H9 (cell line): ENCODE data around the gene LIPE. TPM values are rescaled to one million over a fixed set of nuclear protein-coding genes. Genes with fewer than 3 reads are reported as not detected.
A peak's percentile ranks its signal among the peaks of the same experiment; 100 is the strongest.

Experiments
- DNase-seq: peaks from one replicate; pipeline ENCODE4 v3.0.0-alpha.2; 2017
- H2AFZ ChIP-seq: one replicate; pipeline ENCODE4 v1.6.1; 2013; ENCODE audit warnings: mild to moderate bottlenecking, low read length, control low read depth, moderate library complexity
- H2AK5ac ChIP-seq: 2 replicates; pipeline ENCODE4 v1.6.1; 2013; ENCODE audit warnings: low read length, control low read depth, mixed read lengths; ENCODE audit not compliant: insufficient read length
- H2BK120ac ChIP-seq: one replicate; pipeline ENCODE4 v1.6.1; 2013; ENCODE audit warnings: low read depth, mild to moderate bottlenecking, low read length, control low read depth, inconsistent platforms; ENCODE audit not compliant: poor library complexity, severe bottlenecking
- H2BK12ac ChIP-seq: 2 replicates; pipeline ENCODE4 v1.6.1; 2013; ENCODE audit warnings: low read length, control low read depth, mixed read lengths, low read depth; ENCODE audit not compliant: insufficient read length
- H2BK15ac ChIP-seq: 2 replicates; pipeline ENCODE4 v1.6.1; 2013; ENCODE audit warnings: low read depth, low read length, control low read depth
- H2BK20ac ChIP-seq: one replicate; pipeline ENCODE4 v1.6.1; 2013; ENCODE audit warnings: low read depth, mild to moderate bottlenecking, low read length, control low read depth, inconsistent platforms; ENCODE audit not compliant: poor library complexity, severe bottlenecking
- H2BK5ac ChIP-seq: 2 replicates; pipeline ENCODE4 v1.6.1; 2013; ENCODE audit warnings: low read length, control low read depth, mixed read lengths; ENCODE audit not compliant: insufficient read length
- H3K14ac ChIP-seq: 2 replicates; pipeline ENCODE4 v1.6.1; 2013; ENCODE audit warnings: low read length, control low read depth; ENCODE audit not compliant: insufficient read depth
- H3K18ac ChIP-seq: 2 replicates; pipeline ENCODE4 v1.6.1; 2013; ENCODE audit warnings: low read depth, mild to moderate bottlenecking, mixed read lengths, low read length, control low read depth; ENCODE audit not compliant: insufficient read length
- H3K23ac ChIP-seq: 2 replicates; pipeline ENCODE4 v1.6.1; 2013; ENCODE audit warnings: low read length, control low read depth, mixed read lengths, low read depth; ENCODE audit not compliant: insufficient read length
- H3K23me2 ChIP-seq: 2 replicates; pipeline ENCODE4 v1.6.1; 2013; ENCODE audit warnings: low read depth, mild to moderate bottlenecking, mixed read lengths, low read length, control low read depth; ENCODE audit not compliant: insufficient read length, poor library complexity, severe bottlenecking
- H3K27ac ChIP-seq: 2 replicates; pipeline ENCODE4 v1.5.1; 2013; ENCODE audit warnings: low read length, control low read depth, mixed read lengths, low read depth; ENCODE audit not compliant: insufficient read length
- H3K27me3 ChIP-seq: 2 replicates; pipeline ENCODE4 v1.6.1; 2013; ENCODE audit warnings: low read length, control low read depth, inconsistent platforms; ENCODE audit not compliant: insufficient read depth
- H3K4ac ChIP-seq: 2 replicates; pipeline ENCODE4 v1.6.1; 2013; ENCODE audit warnings: low read depth, mild to moderate bottlenecking, control low read depth, inconsistent platforms, low read length, moderate library complexity
- H3K4me1 ChIP-seq: 2 replicates; pipeline ENCODE4 v1.6.1; 2013; ENCODE audit warnings: low read length, control low read depth, inconsistent platforms; ENCODE audit not compliant: insufficient read depth
- H3K4me2 ChIP-seq: 2 replicates; pipeline ENCODE4 v1.6.1; 2013; ENCODE audit warnings: low read length, control low read depth, mixed read lengths; ENCODE audit not compliant: insufficient read length, insufficient read depth
- H3K56ac ChIP-seq: 2 replicates; pipeline ENCODE4 v1.6.1; 2013; ENCODE audit warnings: low read depth, mild to moderate bottlenecking, mixed read lengths, low read length, control low read depth; ENCODE audit not compliant: insufficient read length
- H3K79me1 ChIP-seq: 2 replicates; pipeline ENCODE4 v1.6.1; 2013; ENCODE audit warnings: low read depth, mild to moderate bottlenecking, moderate library complexity, low read length, control low read depth, inconsistent platforms; ENCODE audit not compliant: insufficient read depth, poor library complexity, severe bottlenecking
- H3K79me2 ChIP-seq: 2 replicates; pipeline ENCODE4 v1.6.1; 2013; ENCODE audit warnings: low read length, control low read depth, inconsistent platforms; ENCODE audit not compliant: insufficient read depth
- H3K9ac ChIP-seq: 2 replicates; pipeline ENCODE4 v1.6.1; 2013; ENCODE audit warnings: low read length, control low read depth, mixed read lengths; ENCODE audit not compliant: insufficient read length; ENCODE audit errors: extremely low read depth
- H3K9me3 ChIP-seq: one replicate; pipeline ENCODE4 v1.6.1; 2013; ENCODE audit warnings: low read depth, low read length, inconsistent platforms; ENCODE audit not compliant: control insufficient read depth
- H3T11ph ChIP-seq: one replicate; pipeline ENCODE4 v1.6.1; 2013; ENCODE audit warnings: mild to moderate bottlenecking, low read length, control low read depth, inconsistent platforms
- H4K20me1 ChIP-seq: one replicate; pipeline ENCODE4 v1.6.1; 2013; ENCODE audit not compliant: control insufficient read depth, insufficient read length, insufficient read depth
- H4K5ac ChIP-seq: 2 replicates; pipeline ENCODE4 v1.6.1; 2013; ENCODE audit warnings: low read depth, mild to moderate bottlenecking, mixed read lengths, low read length, control low read depth; ENCODE audit not compliant: insufficient read length
- H4K8ac ChIP-seq: replicated peaks from 2 replicates; pipeline ENCODE4 v1.6.1; 2013; ENCODE audit warnings: low read length, control low read depth, mixed read lengths, low read depth; ENCODE audit not compliant: insufficient read length
- H4K91ac ChIP-seq: 2 replicates; pipeline ENCODE4 v1.6.1; 2013; ENCODE audit warnings: low read depth, mild to moderate bottlenecking, moderate library complexity, mixed read lengths, low read length, control low read depth; ENCODE audit not compliant: insufficient read length
- H3K27ac Mint-ChIP-seq, 3 experiments: 2 replicates in 2 of 3; 3 replicates in 1 of 3; pipeline ENCODE4 v1.8.0; 2020 to 2021; ENCODE audit warnings: mixed read lengths in 3 of 3, mild to moderate bottlenecking in 1 of 3, moderate library complexity in 1 of 3
- H3K27me3 Mint-ChIP-seq: 2 replicates; pipeline ENCODE4 v1.8.0; 2021; ENCODE audit warnings: low read depth, mild to moderate bottlenecking, moderate library complexity, mixed read lengths
- H3K36me3 Mint-ChIP-seq, 3 experiments: 2 replicates in 2 of 3; 3 replicates in 1 of 3; pipeline ENCODE4 v1.8.0; 2020 to 2021; ENCODE audit warnings: low read depth in 3 of 3, mixed read lengths in 3 of 3; ENCODE audit not compliant: insufficient read depth in 1 of 3
- H3K4me1 Mint-ChIP-seq, 2 experiments: 2 replicates each; pipeline ENCODE4 v1.8.0; 2020; ENCODE audit warnings: mixed read lengths in 2 of 2
- H3K4me3 Mint-ChIP-seq, 2 experiments: 2 replicates in 1 of 2; 3 replicates in 1 of 2; pipeline ENCODE4 v1.8.0; 2020 to 2021; ENCODE audit warnings: mild to moderate bottlenecking in 2 of 2, mixed read lengths in 2 of 2, moderate library complexity in 1 of 2
- H3K9me3 Mint-ChIP-seq, 2 experiments: 2 replicates in 1 of 2; 3 replicates in 1 of 2; pipeline ENCODE4 v1.8.0; 2020; ENCODE audit warnings: mild to moderate bottlenecking in 2 of 2, mixed read lengths in 2 of 2, moderate library complexity in 1 of 2
- WGBS: extraction: QIAGEN DNeasy Blood & Tissue Kit; methylation state at CpG from one replicate; pipeline ENCODE4 v1.1.7; 2013; ENCODE audit warnings: missing lambda C conversion rate, low lambda C conversion rate, mixed read lengths; ENCODE audit not compliant: insufficient read length; ENCODE audit errors: extremely low coverage; 5-methylcytosine and 5-hydroxymethylcytosine counted together
- total RNA-seq: library from RNA; stranded (reverse); gene quantifications from 2 replicates; pipeline ENCODE4 v1.2.1, GENCODE V29; 2021
- TF ChIP-seq, protein P1 (sequence below): fragments of 200-600 bp; sonication (generic); conservative IDR thresholded peaks from 3 replicates; pipeline ENCODE4 v1.8.0; 2021; ENCODE audit warnings: antibody characterized with exemption, mild to moderate bottlenecking

Gene LIPE
- total RNA-seq, 1 experiment from 2014 or later = 6.3 TPM

DNA sequence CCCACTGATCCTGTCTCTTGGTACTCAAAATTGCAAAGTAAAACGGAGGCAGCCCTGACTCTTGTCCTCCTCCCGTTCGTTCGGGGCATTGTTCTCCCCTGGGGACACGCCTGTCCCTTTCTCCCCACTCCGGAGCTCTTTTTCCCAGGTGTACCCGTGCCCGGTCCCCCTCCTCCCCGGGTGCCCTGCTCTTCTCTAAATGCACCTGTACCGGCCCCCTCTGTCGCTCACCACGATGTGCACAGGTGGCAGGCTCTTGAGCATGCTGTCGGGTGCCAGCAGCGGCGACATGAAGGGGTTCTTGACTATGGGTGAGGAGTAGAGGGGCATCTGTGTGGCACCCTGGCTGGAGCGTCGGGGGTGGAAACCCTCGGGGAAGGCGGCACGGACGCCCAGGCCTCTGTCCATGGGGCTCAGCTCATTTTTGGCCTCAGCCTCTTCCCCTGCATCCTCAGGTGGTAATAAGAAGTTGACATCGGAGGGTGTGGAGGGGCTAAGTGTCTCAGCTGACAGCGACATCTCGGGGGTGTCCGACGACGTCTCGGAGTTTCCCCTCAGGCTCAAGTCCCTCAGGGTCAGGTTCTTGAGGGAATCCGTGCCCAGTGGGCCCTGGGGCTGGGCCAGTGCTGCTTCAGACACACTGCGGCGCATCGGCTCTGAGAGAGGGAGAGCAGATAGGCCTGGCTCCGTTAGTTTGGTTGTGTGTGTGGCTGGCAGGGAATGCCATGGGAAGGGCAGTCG, 24.6 kb downstream of the LIPE start:
- Histone ChIP-seq H2BK5ac (no peak overlapping the region), H2AFZ (no peak overlapping the region), H2BK120ac (no peak overlapping the region), H3K23me2 (peaks cover 19% of the 10 kb centered on the region), H3K14ac (no peak overlapping the region), H2BK12ac (no peak overlapping the region), H3K27ac (no peak overlapping the region), H4K8ac (no peak overlapping the region), H3T11ph (no peak overlapping the region), H2BK20ac (no peak overlapping the region), H3K23ac (no peak overlapping the region), H3K9ac (peak overlapping the region; percentile 5), H3K56ac (no peak overlapping the region), H4K91ac (no peak overlapping the region), H3K4ac (no peak overlapping the region), H4K20me1 (peaks cover 2% of the 10 kb centered on the region), H3K4me1 (peaks cover 3% of the 10 kb centered on the region; the same call in 1 of the 2 replicates), H3K79me1 (no peaks in the 10 kb centered on the region), H3K9me3 (no peaks in the 10 kb centered on the region), H2AK5ac (no peak overlapping the region), H4K5ac (no peak overlapping the region), H3K4me2 (peak overlapping the region; percentile 79), H2BK15ac (no peak overlapping the region), H3K79me2 (no peaks in the 10 kb centered on the region), H3K18ac (no peak overlapping the region), H3K27me3 (no peaks in the 10 kb centered on the region)
- DNase-seq = no peak
- Mint-ChIP-seq H3K4me3 (peak overlapping the region; percentile 86 to 94), H3K27ac (no peak overlapping the region), H3K9me3 (no peaks in the 10 kb centered on the region; a peak in 1 of 5 replicates), H3K36me3 (peaks cover 16 to 36% (median 22%) of the 10 kb centered on the region in 3 experiments; a peak in 6 of 7 replicates), H3K27me3 (peaks cover 53% of the 10 kb centered on the region), H3K4me1 (peaks cover 19 to 27% of the 10 kb centered on the region in 2 experiments)
- no CpG with 5 or more reads among the region's 34 CpGs for WGBS
- TF ChIP-seq, protein P1, sequence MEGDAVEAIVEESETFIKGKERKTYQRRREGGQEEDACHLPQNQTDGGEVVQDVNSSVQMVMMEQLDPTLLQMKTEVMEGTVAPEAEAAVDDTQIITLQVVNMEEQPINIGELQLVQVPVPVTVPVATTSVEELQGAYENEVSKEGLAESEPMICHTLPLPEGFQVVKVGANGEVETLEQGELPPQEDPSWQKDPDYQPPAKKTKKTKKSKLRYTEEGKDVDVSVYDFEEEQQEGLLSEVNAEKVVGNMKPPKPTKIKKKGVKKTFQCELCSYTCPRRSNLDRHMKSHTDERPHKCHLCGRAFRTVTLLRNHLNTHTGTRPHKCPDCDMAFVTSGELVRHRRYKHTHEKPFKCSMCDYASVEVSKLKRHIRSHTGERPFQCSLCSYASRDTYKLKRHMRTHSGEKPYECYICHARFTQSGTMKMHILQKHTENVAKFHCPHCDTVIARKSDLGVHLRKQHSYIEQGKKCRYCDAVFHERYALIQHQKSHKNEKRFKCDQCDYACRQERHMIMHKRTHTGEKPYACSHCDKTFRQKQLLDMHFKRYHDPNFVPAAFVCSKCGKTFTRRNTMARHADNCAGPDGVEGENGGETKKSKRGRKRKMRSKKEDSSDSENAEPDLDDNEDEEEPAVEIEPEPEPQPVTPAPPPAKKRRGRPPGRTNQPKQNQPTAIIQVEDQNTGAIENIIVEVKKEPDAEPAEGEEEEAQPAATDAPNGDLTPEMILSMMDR = no peak
